ENCODE data around the gene H1-8. TPM values are rescaled to one million over a fixed set of nuclear protein-coding genes. Genes with fewer than 3 reads are reported as not detected.

The H1-8 gene
- total RNA-seq, 6 experiments from 2014 or later = not detected

DNA sequence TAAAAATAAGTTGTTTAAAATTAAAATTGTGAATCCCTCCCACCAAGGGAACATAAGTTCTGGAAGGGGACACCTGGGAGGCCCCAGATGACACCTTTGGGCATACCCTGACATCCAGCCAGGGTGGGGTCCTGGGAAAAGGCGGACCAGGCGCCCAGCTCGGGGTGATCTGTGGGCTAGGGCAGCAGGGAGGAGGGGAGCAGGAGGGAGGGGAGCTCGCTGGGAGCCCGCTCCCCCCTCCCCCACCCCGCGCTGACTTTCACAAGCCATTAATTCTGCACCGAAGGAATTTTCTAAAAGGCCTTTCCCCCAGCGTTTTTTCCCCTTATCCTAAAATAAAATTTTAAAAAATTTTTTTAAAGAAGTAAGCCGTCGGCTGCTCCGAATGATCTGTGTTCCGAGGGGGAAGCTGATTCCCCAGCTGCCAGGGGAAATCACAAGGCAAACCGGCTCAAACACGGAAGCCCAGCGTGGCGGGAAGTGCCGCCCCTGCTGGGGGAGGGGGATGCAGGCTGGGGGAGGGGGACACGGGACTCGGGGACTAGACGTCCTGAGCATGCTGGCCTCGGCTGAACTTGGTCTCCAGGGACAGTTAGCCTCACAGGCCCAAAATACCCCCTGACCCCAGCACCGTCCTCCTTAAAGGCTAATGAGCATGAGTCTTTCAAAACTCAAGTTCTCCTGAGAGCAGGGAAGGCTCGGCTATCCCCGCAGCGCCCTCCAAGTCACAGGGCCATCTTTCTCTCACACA lies 49.6 kb downstream of the H1-8 start:
- Mint-ChIP-seq H3K27me3 (ENCODE audit: insufficient read depth) (no peaks in the 10 kb centered on the region; the same call in 1 of the 2 replicates), H3K4me1 (ENCODE audit: low read depth) (peaks cover 47% of the 10 kb centered on the region), H3K9me3 (no peaks in the 10 kb centered on the region), H3K27ac (peak overlapping the region; percentile 69), H3K4me3 (no peak overlapping the region), H3K36me3 (ENCODE audit: low read depth) (peaks cover 4% of the 10 kb centered on the region; the same call in 1 of the 2 replicates)
- TF ChIP-seq, protein P1, sequence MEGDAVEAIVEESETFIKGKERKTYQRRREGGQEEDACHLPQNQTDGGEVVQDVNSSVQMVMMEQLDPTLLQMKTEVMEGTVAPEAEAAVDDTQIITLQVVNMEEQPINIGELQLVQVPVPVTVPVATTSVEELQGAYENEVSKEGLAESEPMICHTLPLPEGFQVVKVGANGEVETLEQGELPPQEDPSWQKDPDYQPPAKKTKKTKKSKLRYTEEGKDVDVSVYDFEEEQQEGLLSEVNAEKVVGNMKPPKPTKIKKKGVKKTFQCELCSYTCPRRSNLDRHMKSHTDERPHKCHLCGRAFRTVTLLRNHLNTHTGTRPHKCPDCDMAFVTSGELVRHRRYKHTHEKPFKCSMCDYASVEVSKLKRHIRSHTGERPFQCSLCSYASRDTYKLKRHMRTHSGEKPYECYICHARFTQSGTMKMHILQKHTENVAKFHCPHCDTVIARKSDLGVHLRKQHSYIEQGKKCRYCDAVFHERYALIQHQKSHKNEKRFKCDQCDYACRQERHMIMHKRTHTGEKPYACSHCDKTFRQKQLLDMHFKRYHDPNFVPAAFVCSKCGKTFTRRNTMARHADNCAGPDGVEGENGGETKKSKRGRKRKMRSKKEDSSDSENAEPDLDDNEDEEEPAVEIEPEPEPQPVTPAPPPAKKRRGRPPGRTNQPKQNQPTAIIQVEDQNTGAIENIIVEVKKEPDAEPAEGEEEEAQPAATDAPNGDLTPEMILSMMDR (IDR thresholded peaks at IDR 0.05) = no peak
- no peak for DNase-seq

- H3K36me3 Mint-ChIP-seq (ENCODE audit: low read depth) = peaks cover 4% of the 10 kb centered on the region; the same call in 1 of the 2 replicates
- no peaks in the 10 kb centered on the region for H3K9me3 Mint-ChIP-seq
- TF ChIP-seq, protein P1 (IDR thresholded peaks at IDR 0.05) = no peak; the same call in 1 of the 2 replicates
- no peak for DNase-seq
- H3K27ac Mint-ChIP-seq = peak overlapping the region; percentile 69
- H3K4me1 Mint-ChIP-seq (ENCODE audit: low read depth) = peaks cover 50% of the 10 kb centered on the region
- no peak overlapping the region for H3K4me3 Mint-ChIP-seq
- H3K27me3 Mint-ChIP-seq (ENCODE audit: insufficient read depth) = no peaks in the 10 kb centered on the region; the same call in 1 of the 2 replicates
These were observed 50.2 kb downstream of the H1-8 start for GRCh38 chr3:129593230-129593594.

DNA sequence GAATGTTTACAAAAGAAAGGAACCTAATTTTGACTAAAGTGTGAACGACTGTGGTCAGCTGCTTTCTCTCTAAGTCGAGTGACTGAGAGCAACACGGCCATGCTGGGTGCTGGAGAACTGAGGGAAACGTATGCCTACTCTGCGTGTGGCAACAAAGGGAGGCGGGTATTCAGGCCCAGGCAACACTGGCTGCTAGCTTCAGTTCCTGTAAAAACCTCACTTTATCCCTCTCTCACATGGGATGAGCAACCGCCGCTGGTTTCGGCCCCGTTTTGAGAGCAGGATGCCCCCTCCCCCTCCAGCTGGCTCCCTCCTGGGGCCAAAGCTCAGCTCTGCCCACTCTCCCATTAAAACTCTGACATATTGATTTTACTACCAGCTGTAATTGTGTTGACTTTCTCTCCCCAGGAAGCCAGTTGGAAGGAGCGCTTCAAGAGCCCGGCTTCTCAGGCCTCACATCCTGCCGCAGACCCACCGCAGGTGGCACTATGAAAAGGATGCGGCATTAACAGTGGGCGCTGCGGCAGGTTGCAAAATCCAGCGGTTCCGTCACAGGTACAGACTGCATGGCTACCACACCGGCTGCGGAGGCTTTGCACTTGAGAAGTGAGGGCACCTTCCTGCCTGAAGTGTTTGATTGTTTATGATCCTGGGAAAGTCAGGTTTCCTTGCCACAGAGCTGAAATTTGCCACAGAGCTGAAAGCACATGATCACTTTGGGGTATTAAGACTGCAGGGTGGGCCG lies 50.8 kb downstream of the H1-8 start:
- no peaks in the 10 kb centered on the region; the same call in 1 of the 2 replicates for H3K27me3 Mint-ChIP-seq (ENCODE audit: insufficient read depth)
- H3K36me3 Mint-ChIP-seq (ENCODE audit: low read depth) = peaks cover 4% of the 10 kb centered on the region; the same call in 1 of the 2 replicates
- H3K4me1 Mint-ChIP-seq (ENCODE audit: low read depth) = peaks cover 55% of the 10 kb centered on the region
- TF ChIP-seq, protein P1 (IDR thresholded peaks at IDR 0.05) = no peak
- no peaks in the 10 kb centered on the region for H3K9me3 Mint-ChIP-seq
- H3K27ac Mint-ChIP-seq = peak overlapping the region; percentile 69; the same call in 1 of the 2 replicates
- no peak overlapping the region for H3K4me3 Mint-ChIP-seq
- DNase-seq = no peak

GRCh38 chr3:129594409-129594808 lies 51.4 kb downstream of the H1-8 start:
- no peak for DNase-seq
- no peak overlapping the region for H3K4me3 Mint-ChIP-seq
- H3K27ac Mint-ChIP-seq = peak overlapping the region; percentile 43; the same call in 1 of the 2 replicates
- TF ChIP-seq, protein P1 (IDR thresholded peaks at IDR 0.05) = no peak
- H3K4me1 Mint-ChIP-seq (ENCODE audit: low read depth) = peaks cover 62% of the 10 kb centered on the region
- no peaks in the 10 kb centered on the region; the same call in 1 of the 2 replicates for H3K27me3 Mint-ChIP-seq (ENCODE audit: insufficient read depth)
- no peaks in the 10 kb centered on the region for H3K9me3 Mint-ChIP-seq
- H3K36me3 Mint-ChIP-seq (ENCODE audit: low read depth) = peaks cover 4% of the 10 kb centered on the region; the same call in 1 of the 2 replicates

DNA sequence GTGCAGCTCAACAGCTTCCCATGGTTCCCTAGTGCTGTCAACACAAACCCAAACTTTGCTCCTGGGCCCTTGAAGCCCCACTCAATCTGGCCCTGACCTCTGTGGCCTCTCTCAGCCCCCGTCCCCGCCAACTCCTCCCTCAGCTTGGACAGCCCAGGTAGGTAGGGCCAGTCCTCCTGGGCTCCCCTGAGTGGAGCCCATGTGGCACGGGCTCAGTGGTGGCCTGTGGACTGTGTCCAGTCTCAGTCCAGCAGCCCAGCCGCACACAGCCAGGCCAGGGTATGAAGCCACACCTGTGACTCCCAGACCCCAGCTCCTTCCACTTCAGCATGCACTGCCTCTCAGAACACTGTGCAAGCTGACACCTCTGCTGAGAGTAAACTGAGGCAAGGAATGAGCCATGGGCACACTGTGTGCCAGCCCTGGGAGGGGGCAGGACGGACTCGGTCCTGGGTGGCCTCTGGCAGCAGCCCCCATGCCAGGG lies 52.0 kb downstream of the H1-8 start:
- peak overlapping the region; percentile 45; the same call in 1 of the 2 replicates for H3K27ac Mint-ChIP-seq
- no peak overlapping the region for H3K4me3 Mint-ChIP-seq
- peaks cover 67% of the 10 kb centered on the region for H3K4me1 Mint-ChIP-seq (ENCODE audit: low read depth)
- DNase-seq = no peak
- H3K27me3 Mint-ChIP-seq (ENCODE audit: insufficient read depth) = no peaks in the 10 kb centered on the region; the same call in 1 of the 2 replicates
- TF ChIP-seq, protein P1 (IDR thresholded peaks at IDR 0.05) = no peak
- no peaks in the 10 kb centered on the region for H3K9me3 Mint-ChIP-seq
- peaks cover 4% of the 10 kb centered on the region; the same call in 1 of the 2 replicates for H3K36me3 Mint-ChIP-seq (ENCODE audit: low read depth)
